Muscle of arm (tissue), 12 donors: ENCODE results near the gene ZNF687. TPM values are rescaled to one million over a fixed set of nuclear protein-coding genes. Genes with fewer than 3 reads are reported as not detected.

Experiments
- DNase-seq: peaks from one replicate; pipeline ENCODE4 v3.0.0-alpha.2; 2013
- polyA plus RNA-seq, 12 donors: library from polyadenylated mRNA; unstranded; fragments of 120-200 nt; gene quantifications; one replicate each; pipeline ENCODE4 v1.2.1, GENCODE V29; 2013; ENCODE audit not compliant: insufficient read length in 12 of 12

The ZNF687 gene
- polyA plus RNA-seq, 12 donors = 9.9 to 27.0 (median 12.3) TPM; not detected in 1

DNA sequence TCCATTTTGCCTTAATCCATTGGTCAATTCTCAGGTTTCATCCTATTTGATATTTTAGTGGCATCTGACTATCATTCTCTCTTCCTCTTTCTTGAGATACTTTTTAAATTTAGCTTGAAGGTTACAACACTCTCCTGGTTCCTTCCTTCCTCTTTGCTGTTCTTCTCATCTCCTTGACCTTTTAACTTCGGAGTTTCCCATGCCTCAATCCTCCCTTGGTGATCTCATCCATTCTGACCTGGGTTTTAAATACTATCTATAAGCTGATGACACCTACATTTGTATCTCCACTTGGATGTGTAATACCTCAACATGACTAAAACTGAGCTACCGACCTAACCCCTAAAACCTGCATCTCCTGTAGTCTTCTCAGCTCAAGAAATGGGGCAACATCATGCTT is 4.8 kb upstream of the ZNF687 start:
- DNase-seq = no peak

DNA sequence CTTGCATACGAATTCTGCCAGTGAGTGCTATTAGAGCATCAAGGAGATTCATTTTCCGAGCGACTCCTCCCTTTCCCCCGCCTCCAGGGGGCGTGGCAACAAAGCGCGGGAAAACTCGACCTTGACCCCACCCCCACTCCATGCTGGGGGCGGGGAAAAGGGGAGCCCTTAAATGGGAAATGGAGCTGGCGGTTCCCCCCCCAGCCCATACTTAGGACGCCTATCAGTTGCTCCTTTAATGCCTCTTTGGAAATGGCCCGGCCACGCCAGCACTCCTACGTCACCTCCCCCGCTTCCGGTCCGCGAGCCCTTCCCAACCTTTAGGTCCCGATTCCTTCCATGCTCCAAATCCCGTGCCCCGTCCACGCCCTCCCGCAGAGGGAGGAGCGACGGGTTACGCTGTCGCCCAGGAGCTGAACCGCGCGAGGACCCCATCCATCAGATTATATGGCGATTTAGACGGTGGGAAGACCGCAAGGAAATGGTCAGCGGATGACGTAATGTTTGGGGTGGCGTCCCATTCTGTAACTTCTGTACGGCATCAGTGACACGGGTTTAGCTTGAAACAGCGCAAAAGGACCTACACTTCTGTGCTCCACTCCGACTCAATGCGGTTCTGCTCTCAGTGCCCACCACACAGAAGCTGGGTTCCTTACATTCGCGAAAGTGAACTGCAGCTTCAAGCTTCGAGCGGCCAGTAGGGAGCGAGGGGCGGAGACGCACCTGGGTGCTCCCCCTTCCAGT is 702 bp upstream of the ZNF687 start:
- DNase-seq = peak; percentile 98

DNA sequence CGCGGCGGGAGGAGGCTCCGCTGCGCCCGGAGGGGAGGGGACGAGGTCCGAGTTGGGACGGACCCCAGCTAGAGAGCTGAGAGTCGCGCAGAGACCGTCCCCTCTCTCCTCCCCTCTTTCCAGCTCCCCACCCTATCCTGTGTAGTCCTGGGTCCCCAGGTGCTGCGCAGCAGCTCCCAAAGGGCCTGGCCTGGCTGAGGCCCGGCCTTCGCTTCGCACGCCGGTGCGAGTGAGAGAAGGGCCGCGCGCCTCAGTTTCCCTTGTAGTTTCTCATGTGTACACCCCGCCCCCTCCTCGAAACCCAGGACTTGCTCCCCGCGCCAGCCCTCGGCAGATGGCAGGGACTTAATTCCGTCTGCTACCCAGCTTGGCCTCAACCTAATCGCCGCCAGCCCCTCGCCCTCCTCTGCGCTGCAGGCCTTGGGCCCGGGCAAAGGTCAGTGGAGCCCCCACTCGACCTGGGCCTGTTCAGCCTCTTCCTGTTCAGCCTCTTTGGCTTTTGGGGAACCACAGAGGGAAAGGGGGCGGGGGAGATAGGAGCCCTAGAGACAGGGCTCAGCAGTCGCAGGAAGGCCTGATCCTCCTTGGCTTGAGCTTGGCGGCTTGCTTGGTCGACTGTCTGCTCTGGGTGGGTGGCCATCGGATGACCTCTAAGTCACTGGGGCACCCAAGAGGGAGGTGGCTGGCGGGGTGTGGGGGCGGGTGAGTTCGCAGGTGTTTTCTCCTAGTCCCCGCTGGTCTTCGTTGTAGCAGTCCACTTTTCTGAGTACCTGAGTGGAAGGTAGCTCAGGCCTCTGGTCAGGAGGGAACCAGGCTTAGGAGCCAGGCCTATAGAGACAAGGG is 1.0 kb downstream of the ZNF687 start:
- peak; percentile 51 for DNase-seq

DNA sequence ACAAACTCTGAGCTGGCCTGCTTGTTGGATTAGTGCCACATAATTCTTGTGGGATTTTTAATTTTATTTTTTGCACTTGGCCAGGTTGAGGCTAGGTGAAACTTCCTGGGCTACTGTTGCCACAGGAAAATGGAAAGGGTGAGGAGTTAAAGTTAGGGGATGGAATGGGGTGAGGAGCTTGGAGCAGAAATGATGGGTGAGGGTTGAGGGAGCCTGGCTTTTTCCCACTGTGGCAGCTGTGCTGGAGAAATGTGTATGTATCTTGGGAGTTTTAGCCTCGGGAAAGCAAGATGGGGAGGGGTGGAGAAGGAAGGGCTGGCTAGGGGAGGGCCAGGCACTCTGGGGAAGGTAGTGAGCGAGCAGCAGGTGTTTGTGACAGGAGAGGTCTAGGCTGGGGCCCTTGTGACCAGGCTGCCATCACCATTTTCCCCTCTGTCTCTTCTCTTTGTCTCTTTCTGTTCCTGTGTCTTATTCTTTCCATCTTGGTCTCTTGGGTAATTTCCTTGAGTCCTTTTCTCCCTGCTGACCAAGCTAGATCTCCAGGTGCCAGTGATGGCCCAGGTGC is 2.0 kb downstream of the ZNF687 start:
- no peak for DNase-seq

DNA sequence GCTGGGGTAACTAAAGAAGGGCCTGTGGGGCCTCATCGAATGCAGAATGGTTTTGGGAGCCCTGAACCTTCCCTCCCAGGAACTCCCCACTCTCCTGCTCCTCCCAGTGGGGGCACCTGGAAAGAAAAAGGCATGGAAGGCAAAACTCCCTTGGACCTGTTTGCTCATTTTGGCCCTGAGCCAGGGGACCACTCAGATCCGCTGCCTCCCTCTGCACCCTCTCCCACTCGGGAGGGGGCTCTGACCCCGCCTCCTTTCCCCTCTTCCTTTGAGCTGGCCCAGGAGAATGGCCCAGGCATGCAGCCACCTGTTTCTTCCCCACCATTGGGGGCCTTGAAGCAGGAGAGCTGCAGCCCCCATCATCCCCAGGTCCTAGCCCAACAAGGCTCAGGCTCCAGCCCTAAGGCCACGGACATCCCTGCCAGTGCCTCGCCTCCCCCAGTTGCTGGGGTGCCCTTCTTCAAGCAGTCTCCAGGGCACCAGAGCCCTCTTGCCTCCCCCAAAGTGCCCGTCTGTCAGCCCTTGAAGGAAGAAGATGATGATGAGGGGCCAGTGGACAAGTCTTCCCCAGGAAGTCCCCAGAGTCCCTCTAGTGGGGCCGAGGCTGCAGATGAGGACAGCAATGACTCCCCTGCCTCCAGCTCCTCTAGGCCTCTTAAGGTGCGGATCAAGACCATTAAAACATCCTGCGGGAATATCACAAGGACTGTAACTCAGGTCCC is 4.7 kb downstream of the ZNF687 start:
- no peak for DNase-seq

DNA sequence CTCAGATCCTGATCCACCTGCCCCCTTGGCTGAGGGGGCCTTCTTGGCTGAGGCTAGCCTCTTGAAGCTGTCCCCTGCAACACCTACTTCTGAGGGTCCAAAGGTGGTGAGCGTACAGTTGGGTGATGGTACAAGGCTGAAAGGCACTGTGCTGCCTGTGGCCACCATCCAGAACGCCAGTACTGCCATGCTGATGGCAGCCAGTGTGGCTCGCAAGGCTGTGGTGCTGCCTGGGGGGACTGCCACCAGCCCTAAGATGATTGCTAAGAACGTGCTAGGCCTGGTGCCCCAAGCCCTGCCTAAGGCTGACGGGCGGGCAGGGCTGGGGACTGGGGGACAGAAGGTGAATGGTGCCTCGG is 5.2 kb downstream of the ZNF687 start:
- DNase-seq = no peak

DNA sequence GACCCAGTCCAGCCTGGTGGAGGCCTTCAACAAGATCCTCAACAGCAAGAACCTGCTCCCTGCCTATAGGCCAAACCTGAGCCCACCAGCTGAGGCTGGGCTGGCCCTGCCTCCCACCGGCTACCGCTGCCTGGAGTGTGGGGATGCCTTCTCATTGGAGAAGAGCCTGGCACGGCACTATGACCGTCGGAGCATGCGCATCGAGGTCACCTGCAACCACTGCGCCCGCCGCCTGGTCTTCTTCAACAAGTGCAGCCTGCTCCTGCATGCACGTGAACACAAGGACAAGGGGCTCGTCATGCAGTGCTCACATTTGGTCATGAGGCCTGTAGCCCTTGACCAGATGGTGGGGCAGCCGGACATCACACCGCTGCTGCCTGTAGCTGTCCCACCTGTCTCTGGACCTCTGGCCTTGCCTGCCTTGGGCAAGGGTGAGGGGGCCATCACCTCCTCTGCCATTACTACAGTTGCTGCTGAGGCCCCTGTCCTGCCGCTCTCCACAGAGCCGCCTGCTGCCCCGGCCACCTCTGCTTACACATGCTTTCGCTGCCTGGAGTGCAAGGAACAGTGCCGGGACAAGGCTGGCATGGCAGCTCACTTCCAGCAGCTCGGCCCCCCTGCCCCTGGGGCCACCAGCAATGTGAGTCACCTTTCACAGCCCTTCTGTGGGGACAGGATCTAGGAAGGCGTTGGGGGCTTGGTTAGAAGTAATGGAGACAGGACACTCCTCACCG is 5.8 kb downstream of the ZNF687 start:
- no peak for DNase-seq

DNA sequence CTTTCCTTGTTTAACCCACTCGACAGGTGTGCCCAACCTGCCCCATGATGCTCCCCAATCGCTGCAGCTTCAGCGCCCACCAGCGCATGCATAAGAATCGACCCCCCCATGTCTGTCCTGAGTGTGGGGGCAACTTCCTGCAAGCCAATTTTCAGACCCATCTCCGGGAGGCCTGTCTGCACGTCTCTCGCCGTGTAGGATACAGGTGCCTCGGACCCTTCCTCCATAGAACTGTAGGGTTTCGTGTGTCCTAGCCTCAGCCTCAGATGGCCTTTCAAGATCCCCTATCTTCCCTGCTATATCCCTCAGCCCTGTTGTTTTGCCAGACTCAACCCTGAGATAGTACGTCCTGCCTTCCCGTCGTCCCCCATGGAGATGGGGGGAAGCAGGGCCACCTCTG is 6.4 kb downstream of the ZNF687 start:
- no peak for DNase-seq

DNA sequence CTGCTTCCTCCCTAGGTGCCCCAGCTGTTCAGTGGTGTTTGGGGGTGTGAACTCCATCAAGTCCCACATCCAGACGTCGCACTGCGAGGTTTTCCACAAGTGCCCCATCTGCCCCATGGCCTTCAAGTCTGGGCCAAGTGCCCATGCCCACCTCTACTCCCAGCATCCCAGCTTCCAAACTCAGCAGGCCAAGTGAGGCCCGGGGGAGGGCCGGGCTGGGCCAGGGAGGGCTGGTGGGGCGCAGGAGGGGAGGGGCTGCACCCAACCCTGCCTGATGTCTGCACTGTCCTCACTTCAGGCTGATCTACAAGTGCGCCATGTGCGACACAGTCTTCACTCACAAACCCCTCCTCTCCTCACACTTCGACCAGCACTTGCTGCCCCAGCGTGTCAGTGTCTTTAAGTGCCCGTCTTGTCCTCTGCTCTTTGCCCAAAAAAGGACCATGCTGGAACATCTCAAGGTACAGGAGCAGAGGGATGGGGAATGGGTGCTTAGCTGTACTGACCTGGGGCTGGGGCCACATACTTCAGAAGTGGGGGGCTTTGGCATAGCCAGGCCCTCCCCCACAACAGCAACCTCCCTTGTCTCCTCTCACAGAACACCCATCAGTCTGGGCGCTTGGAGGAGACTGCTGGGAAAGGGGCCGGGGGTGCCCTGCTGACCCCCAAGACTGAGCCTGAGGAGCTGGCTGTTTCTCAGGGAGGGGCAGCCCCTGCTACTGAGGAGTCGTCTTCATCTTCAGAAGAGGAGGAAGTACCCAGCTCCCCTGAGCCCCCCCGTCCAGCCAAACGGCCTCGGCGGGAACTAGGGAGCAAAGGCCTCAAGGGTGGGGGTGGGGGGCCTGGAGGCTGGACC is 7.2 kb downstream of the ZNF687 start:
- DNase-seq = no peak

DNA sequence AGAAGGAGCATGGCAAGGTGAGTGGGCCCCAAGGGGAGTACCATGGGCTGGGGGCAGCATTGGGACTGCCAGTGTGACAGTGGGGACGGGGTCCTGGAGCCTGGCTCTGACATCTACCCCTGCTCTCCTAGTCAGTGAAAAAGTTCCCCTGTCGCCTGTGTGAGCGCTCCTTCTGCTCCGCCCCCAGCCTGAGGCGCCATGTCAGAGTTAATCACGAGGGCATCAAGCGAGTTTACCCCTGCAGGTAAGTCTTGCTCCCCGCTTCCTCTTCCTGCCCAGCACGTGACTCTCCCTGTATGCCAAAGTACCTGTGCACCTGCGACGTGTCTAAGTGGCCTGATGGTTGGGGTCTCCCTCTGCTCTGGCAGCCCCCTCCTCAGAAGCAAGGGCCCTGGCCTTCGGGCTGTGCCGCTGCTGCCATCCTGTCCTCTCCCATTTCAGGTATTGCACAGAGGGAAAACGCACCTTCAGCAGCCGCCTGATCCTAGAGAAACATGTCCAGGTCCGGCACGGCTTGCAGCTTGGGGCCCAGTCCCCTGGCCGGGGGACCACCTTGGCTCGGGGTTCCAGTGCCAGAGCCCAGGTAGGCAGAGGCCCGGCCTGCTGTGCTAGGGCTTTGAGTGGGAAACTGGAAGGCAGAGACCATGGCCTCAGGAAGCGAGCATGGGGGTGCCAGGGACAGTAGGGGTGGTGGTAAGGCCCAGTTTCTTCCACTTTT is 8.1 kb downstream of the ZNF687 start:
- DNase-seq = no peak

DNA sequence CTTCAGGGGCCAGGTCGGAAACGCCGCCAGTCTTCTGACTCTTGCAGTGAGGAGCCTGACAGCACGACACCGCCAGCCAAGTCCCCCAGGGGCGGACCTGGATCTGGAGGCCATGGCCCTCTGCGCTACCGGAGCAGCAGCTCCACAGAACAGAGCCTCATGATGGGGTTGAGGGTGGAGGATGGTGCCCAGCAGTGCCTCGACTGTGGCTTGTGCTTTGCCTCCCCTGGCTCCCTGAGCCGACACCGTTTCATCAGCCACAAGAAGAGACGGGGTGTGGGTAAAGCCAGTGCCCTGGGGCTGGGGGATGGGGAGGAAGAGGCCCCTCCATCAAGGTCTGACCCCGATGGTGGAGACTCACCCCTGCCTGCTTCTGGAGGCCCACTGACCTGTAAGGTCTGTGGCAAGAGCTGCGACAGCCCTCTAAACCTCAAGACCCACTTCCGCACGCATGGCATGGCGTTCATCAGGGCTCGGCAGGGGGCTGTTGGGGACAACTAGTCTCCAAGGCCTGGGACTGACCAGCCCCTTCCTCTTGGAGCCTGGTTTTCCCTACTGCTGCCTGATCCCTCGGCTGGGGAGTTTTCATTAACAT is 8.7 kb downstream of the ZNF687 start:
- no peak for DNase-seq

DNA sequence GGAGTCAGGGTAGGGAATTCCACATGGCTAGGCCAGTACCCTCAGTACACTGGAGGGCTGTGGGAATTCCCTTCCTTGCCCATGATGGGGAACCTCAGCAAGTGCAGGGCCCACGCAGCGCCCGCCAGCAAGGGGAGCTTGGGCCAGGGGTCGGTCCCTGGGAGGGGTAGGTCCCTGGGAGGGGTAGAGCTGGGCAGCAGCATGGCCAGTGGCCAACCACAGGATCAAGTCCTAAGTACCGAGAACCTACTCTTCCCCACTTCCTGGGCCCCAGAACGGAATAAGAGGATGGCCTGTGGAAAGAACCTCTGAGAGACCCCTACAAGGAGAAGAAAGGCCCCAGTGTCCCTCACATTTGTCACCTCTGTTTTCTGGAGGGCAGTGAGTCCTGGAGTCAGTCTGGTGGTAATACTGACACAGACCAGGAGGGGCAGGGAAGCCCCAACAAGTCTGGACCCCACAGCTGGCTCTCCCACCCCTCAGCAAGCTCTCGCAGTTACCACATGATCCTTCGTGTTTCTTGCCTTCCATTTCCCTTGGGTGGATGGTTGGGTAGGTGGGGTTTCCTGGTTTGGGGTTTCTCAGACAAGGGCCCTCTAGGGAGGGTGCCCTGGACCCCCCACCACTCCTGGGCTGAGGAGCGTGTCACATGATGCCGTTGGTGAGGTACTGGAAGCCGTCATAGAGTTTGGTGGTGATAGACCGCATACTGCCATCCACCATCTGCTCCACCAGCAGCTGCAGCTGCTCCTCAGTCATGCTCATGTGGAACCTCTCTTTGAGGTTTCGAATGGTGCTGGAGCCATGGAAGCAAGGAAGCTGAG is 10.3 kb downstream of the ZNF687 start:
- DNase-seq = no peak

DNA sequence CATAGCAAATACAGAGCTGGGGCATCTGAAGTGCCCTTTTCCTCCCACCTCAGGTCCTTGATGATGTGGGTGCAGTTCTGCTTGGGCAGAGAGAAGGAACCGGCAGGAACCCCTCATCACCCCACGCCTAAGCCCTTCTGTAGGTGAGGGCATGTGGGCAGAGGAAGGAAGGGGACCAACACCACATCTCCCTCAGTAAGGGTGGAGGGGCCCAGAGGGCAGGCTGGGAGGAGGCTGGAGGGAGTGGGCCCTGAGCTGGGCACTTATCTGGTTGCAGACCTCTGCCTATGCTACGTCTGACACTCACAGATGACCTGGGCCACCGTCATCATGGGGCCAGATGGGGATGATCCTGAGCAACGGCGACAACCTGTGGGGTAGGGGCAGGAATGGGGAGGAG is 11.0 kb downstream of the ZNF687 start:
- no peak for DNase-seq

DNA sequence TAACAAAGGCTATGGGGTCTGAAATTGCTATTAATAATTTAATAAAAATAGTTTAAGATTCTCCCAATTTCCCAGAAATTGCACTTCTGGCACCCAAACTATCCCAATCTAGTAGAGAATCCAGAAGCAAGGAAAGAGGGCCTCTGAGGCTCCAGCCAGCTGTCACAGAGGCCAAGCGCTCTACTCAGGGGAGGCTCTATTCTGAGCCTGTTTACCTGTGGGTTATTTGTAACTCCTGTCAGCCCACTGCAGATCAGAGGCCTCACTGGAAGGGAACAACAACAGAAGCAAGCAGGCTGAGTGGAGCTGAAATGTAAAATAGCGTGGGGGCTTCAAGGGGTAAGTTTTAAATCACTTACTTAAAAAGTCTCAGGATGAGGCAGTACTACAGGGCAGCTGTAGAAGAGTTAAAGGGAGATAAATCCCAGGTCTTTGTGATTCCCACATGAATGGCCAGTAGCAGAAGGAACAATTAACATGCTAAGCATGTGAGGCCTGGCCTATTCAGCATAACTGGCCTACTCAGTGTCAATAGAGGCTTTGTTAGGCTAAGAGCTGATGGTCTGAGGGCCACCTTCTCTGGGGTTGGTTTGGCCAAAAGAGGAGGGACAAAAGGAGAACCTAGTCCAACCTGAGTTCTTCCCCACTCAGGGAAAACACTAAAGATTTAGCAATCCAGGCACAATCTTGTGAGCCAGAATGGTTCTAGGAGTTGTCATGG is 12.8 kb downstream of the ZNF687 start:
- no peak for DNase-seq

DNA sequence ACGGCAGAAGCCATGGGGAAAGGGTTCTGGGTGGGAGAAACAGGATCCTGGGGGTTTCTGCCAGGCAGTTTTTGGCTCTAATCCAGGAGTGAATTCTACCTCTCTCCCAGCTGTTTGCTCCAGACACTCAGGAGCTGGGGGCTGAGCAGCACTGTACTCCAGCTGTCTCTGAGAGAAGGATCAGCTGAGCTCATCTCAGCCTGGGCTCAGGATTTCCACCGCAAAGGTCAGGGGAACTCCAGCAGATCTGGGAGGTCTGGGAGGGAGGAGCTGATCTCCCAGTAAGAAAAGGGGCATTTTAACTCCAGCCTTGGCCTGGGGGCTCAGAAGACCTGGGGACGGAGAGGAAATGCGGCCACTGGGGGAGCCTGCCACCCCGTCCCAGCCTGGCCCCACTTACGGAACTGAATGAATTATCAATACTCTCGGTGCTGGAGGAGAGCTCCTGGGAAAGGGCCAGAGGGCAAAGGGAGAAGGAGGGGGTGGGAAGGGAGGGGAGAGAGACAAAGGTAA is 27.8 kb downstream of the ZNF687 start:
- peak; percentile 57 for DNase-seq

DNA sequence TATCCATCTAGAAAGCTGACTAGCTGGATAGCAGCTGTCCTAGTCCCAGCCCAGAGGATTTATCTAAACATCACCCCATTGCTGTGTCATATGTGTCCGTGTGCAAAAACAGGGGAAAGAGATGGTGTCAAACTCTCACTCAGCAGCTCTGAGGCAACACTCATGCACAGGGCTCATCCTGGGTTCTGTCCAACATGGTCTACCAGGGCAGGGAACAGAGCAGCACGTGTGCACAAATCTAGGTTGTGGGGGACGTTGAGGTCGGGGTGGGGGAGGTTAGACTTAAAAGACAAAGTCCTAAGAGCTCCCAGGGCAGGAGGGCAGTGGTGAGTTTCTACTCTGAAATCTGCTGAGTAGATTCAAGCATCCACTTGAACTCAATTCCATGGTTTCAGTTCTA is 28.9 kb downstream of the ZNF687 start:
- DNase-seq = no peak

DNA sequence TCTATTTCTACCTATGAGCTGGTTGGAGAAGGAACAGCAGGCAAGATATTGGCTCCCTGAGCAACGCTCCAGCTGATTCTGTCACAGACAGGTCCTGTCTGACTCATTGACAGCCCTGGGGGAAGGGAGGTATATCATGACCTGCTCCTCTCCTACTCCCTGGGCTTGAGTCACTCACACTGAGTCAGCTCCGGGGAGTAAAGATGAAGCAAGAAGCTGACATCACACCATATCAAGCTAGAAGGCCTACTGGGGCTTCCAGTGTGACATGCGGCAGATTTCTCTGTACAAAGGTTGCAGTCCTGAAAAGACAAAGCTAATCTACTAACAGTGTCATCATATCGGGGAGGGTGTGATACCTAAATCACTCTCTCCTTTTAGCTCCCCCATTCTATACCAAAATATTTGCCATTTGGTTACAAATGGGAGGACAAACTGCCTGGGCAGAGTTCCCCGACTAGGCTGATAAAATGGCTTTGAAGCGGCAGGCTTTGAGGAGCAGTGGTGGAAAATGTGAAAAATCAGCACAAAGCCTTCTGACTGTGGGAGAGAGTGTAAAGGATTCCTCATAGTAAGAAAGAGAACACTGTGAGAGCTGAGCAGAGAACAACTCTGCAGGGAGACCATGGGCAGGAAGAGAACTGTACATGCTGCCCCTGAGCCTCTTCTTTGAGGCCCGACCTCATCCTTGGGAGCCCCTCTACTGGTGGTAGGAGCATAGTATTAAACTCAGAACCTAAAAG is 29.7 kb downstream of the ZNF687 start:
- no peak for DNase-seq
